NT2/D1 (cell line): ENCODE results near the gene LGSN.
"Not testable (repeated sequence)": the region's sequence is repeated elsewhere in the genome, so short reads cannot be mapped to it uniquely, and the experiment has no call there.

ENCODE experiments used
- DNase-seq: peaks from one replicate; pipeline ENCODE4 v3.0.0-alpha.2; 2011; ENCODE audit warnings: low read depth, low spot score
- H3K27me3 ChIP-seq: 2 replicates; pipeline ENCODE4 v1.6.0; 2011; ENCODE audit warnings: mild to moderate bottlenecking; ENCODE audit not compliant: insufficient read length, insufficient read depth
- H3K36me3 ChIP-seq: 2 replicates; pipeline ENCODE4 v1.6.1; 2011; ENCODE audit warnings: mild to moderate bottlenecking, low read length, mixed read lengths; ENCODE audit not compliant: insufficient read depth, insufficient read length
- H3K4me1 ChIP-seq: 2 replicates; pipeline ENCODE4 v1.5.1; 2011; ENCODE audit not compliant: insufficient read depth, insufficient read length
- H3K4me3 ChIP-seq: 2 replicates; pipeline ENCODE4 v1.5.1; 2011; ENCODE audit warnings: low read depth; ENCODE audit not compliant: insufficient read length
- H3K9ac ChIP-seq: 2 replicates; pipeline ENCODE4 v1.6.0; 2011; ENCODE audit warnings: low read depth; ENCODE audit not compliant: insufficient read length
- H3K9me3 ChIP-seq: 2 replicates; pipeline ENCODE4 v1.5.1; 2011; ENCODE audit warnings: mild to moderate bottlenecking, low read length; ENCODE audit not compliant: insufficient read depth
- SUZ12 ChIP-seq: IDR thresholded peaks from 2 replicates; pipeline ENCODE4 v1.6.1; 2011; ENCODE audit not compliant: insufficient read length, insufficient read depth; ENCODE audit errors: extremely low read depth
- YY1 ChIP-seq: IDR thresholded peaks from 2 replicates; pipeline ENCODE4 v1.6.1; 2011; ENCODE audit not compliant: insufficient read length, insufficient read depth
- ZNF274 ChIP-seq: IDR thresholded peaks from 2 replicates; pipeline ENCODE4 v1.6.1; 2011; ENCODE audit warnings: mild to moderate bottlenecking, low read depth, low read length

LGSN gene

GRCh38 chr6:63278916-63279315 is 40.9 kb downstream of the LGSN start:
- Histone ChIP-seq H3K4me3 (no peak overlapping the region), H3K36me3 (no peaks in the 10 kb centered on the region), H3K4me1 (no peaks in the 10 kb centered on the region), H3K9me3 (no peaks in the 10 kb centered on the region; the same call in 1 of the 2 replicates), H3K27me3 (no peaks in the 10 kb centered on the region), H3K9ac (no peak overlapping the region)
- TF ChIP-seq ZNF274 (no peak), SUZ12 (no peak), YY1 (no peak)
- no peak for DNase-seq

GRCh38 chr6:63275953-63276352 is 43.8 kb downstream of the LGSN start:
- Histone ChIP-seq H3K9me3 (no peaks in the 10 kb centered on the region; the same call in 1 of the 2 replicates), H3K9ac (no peak overlapping the region), H3K4me3 (no peak overlapping the region), H3K36me3 (no peaks in the 10 kb centered on the region), H3K27me3 (no peaks in the 10 kb centered on the region), H3K4me1 (no peaks in the 10 kb centered on the region)
- DNase-seq, result no peak
- TF ChIP-seq SUZ12 (no peak), ZNF274 (no peak), YY1 (no peak)

DNA sequence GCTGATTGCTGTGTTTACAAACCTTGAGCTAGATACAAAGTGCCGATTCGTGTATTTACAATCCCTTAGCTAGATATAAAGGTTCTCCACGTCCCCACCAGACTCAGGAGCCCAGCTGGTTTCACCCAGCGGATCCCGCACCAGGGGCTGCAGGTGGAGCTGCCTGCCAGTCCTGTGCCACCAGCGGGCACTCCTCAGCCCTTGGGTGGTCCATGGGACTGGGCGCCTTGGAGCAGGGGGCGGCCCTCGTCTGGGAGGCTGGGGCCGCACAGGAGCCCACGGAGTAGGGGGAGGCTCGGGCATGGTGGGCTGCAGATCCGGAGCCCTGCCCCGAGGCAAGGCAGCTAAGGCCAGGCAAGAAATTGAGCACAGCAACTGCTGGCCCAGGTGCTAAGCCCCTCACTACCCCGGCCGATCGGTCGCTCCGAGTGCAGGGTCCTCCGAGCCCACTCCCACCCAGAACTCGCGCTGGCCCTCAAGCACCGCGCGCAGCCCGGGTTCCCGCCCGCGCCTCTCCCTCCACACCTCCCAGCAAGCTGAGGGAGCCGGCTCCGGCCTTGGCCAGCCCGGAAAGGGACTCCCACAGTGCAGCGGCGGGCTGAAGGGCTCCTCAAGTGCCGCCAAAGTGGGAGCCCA is 44.9 kb downstream of the LGSN start:
- not testable (repeated sequence) for H3K9ac ChIP-seq, DNase-seq, H3K36me3 ChIP-seq, H3K4me3 ChIP-seq, H3K4me1 ChIP-seq, H3K27me3 ChIP-seq, H3K9me3 ChIP-seq

GRCh38 chr6:63272397-63272796 is 47.4 kb downstream of the LGSN start:
- H3K9ac ChIP-seq, result no peak overlapping the region
- no peaks in the 10 kb centered on the region for H3K27me3 ChIP-seq
- H3K4me3 ChIP-seq, result no peak overlapping the region
- H3K9me3 ChIP-seq, result no peaks in the 10 kb centered on the region; the same call in 1 of the 2 replicates
- no peak for TF ChIP-seq SUZ12
- TF ChIP-seq ZNF274, result no peak
- TF ChIP-seq YY1, result no peak
- H3K4me1 ChIP-seq, result no peaks in the 10 kb centered on the region
- DNase-seq, result no peak
- H3K36me3 ChIP-seq, result no peaks in the 10 kb centered on the region

DNA sequence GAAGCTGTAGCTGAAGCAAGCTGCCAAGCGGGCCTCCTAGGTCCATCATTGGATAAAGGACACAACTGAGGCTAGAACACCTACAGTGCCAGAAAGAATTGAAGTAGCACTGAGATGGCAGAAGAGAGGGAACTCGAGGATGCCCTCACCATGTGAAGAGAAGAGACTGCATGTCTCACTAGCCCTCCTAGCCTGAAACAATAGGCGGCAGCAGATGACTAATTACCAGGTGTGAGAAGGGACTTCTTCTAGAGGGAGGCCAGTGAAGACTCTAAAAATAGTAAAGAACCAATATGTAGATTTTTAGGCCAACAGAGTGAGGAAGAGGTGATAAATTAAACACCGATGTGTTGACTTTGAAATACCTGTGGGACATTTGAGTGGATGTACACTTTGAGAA is 50.3 kb downstream of the LGSN start:
- no peak overlapping the region for H3K4me3 ChIP-seq
- no peak overlapping the region for H3K9ac ChIP-seq
- H3K4me1 ChIP-seq, result no peaks in the 10 kb centered on the region
- no peaks in the 10 kb centered on the region for H3K9me3 ChIP-seq
- no peaks in the 10 kb centered on the region for H3K27me3 ChIP-seq
- DNase-seq, result no peak
- TF ChIP-seq YY1 (no peak), SUZ12 (no peak), ZNF274 (no peak)
- no peaks in the 10 kb centered on the region for H3K36me3 ChIP-seq

DNA sequence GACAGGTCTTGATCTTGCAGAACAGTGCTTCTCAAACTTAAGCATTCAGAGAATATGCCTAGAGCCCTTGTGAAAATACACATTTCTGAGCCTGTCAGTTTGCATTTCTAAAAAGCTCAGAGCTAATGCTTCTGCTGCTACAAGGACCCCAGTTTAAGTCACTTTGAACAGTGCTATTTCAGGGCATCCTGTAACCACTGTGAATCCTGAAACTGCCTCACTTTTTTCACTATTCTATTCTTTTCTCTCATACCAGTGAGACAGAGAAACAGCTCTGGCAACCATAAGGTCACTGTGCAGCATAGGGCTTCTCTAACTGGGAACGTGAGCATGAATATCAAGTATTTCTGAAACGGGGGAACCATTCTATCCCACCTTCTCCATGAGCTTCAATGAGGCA is 51.2 kb downstream of the LGSN start:
- Histone ChIP-seq H3K9me3 (no peaks in the 10 kb centered on the region), H3K4me1 (no peaks in the 10 kb centered on the region), H3K36me3 (no peaks in the 10 kb centered on the region), H3K27me3 (no peaks in the 10 kb centered on the region), H3K4me3 (no peak overlapping the region), H3K9ac (no peak overlapping the region)
- no peak for DNase-seq
- TF ChIP-seq YY1 (no peak), ZNF274 (no peak), SUZ12 (no peak)

- TF ChIP-seq YY1, result no peak
- no peak overlapping the region for H3K9ac ChIP-seq
- H3K27me3 ChIP-seq, result no peaks in the 10 kb centered on the region
- no peak overlapping the region for H3K4me3 ChIP-seq
- no peaks in the 10 kb centered on the region for H3K9me3 ChIP-seq
- no peaks in the 10 kb centered on the region for H3K4me1 ChIP-seq
- no peaks in the 10 kb centered on the region for H3K36me3 ChIP-seq
- DNase-seq, result no peak
These were observed 52.0 kb downstream of the LGSN start for GRCh38 chr6:63267828-63268227.

DNA sequence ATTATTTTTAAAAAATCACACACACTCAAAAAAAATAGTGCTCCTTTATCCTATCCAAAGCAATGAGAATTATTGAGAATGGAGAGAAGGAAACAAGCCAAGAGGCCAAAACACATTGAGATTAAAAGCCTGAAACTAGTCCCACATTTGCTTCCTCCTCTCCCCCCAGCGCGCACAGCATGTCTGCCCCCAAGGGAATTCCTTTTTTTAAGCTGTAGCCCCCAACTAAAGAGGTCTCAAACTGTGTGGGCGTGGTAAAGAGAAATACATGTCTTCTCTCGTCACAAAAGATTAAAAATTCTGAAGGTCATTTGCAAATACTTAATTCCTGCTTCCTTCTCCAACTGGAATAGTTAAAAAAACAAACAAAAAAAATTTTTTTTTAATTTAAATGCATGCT is 52.7 kb downstream of the LGSN start:
- Histone ChIP-seq H3K9ac (no peak overlapping the region), H3K4me1 (no peaks in the 10 kb centered on the region), H3K4me3 (no peak overlapping the region), H3K36me3 (no peaks in the 10 kb centered on the region), H3K27me3 (no peaks in the 10 kb centered on the region), H3K9me3 (no peaks in the 10 kb centered on the region)
- no peak for TF ChIP-seq ZNF274
- TF ChIP-seq SUZ12, result no peak
- no peak for TF ChIP-seq YY1
- no peak for DNase-seq
